CD1c-positive myeloid dendritic cell (primary cell): ENCODE data around the gene APOL1.
"Not testable (repeated sequence)": the region's sequence is repeated elsewhere in the genome, so short reads cannot be mapped to it uniquely, and the experiment has no call there.

Experiments
- DNase-seq: peaks from one replicate; pipeline ENCODE4 v3.0.0-alpha.2; 2016; ENCODE audit errors: extremely low spot score

The APOL1 gene

GRCh38 chr22:36225333-36225922 lies 27.5 kb upstream of the APOL1 start:
- DNase-seq: no peak

DNA sequence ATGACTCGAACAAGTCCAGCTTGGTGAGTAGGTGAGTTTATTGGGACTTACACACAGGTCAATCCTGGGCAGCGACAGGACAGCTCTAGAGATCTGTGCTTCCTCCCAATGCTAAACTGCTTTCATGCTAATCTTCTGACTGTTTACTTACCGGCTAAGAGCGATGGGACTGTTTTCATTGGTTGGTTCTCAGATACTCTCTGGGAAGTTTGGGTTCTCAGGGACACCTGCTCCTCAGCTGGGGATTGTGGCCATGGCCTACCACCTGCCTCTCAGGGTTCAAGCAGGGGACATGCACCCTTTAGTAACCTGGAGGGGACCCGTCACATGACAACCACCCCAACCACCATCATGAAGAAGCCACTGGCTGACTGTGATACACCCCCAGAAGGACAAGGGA lies 26.7 kb upstream of the APOL1 start:
- no peak for DNase-seq

- no peak for DNase-seq
Observed at GRCh38 chr22:36227396-36227795, 25.5 kb upstream of the APOL1 start.

GRCh38 chr22:36227806-36228205 lies 25.1 kb upstream of the APOL1 start:
- no peak for DNase-seq

DNA sequence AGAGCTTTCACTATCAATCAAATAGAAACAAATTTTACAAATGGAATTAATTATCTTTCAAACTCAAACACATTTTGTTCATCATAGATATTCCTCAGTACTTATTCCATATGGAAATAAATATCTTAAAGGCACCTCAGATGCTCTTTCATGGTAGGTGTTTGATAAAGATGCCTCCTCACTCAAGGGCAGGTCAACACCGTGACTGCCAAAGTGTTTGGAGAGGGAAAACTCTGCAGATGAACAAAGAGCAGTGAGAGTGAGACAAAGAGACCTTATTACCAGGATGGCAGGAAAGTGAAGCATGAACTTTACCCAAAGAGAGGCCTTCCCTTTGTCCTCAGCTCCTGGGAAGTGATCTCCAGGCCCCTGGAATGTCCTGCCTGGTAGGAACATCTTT lies 24.6 kb upstream of the APOL1 start:
- not testable (repeated sequence) for DNase-seq

GRCh38 chr22:36228944-36229343 lies 24.0 kb upstream of the APOL1 start:
- DNase-seq: no peak

GRCh38 chr22:36229649-36230048 lies 23.3 kb upstream of the APOL1 start:
- not testable (repeated sequence) for DNase-seq

DNA sequence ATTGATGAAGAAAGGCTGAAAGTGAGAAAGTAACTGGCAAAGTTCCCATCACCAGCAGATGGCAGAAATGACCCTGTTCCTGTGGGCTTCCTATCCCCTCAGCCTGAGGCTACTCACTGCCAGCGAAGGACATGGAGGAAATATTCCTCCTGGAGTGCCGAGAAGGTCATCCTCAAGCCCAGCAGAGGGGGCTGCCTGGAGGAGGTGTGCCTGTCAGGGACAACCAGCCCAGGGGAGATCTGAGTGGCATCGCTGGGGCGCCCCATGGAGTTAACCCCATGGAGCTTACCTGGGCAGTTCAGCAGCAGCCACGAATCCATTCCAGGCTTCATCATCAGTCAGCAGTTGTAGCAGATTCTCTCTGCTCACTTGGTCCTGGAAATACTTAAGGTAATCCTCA lies 21.9 kb upstream of the APOL1 start:
- not testable (repeated sequence) for DNase-seq

DNA sequence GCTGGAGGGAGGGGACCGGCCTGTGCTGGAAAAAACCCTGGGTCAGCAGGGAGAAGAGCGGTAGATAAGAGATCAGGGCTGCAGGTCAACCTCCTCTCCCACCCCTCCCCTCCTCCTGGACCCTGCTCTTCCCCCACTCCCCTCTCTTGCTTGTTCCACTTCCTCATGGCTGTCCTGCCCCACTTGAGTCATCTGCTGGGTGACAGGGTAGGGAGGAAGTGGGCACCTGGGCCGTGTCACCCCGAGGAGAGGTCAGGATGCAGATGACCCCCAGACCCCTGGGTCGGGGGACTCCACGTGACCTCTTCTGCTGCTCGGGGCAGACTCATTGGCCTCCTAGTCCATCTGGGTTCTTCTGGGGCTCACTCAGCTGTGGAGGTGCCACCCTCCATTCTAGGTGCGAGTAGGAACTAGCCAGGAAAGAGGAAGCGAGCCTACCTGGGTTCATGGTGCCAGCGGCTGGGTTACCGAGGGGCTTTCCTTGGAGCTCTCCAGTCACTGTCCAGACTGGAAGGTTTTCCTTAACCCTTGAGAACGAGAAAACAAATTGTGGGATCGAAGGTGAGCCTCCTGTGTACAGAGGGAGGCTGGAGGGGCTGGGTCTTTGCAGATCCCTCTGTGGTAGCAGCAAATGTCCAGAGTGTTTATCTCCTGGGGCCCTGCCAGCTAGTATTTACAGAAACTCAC lies 20.1 kb upstream of the APOL1 start:
- DNase-seq: no peak

DNA sequence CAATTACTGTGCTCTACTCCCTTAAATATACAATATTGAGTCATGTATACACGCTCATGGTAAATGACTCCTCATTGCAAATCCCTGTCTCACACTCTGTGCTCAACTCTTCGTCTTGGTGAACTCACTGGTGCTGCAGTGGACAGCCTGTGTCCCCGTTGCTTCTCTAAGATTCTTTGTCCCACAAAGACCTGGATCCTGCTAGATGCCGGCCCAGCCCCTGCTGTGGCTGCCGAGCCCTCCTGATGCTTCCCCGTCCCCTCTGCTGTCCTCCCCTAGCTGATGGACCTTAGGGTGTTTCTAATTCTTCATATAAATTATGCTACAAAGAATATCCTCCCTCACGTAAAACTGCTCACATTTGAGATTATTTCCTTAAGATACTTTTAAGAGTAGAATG lies 19.1 kb upstream of the APOL1 start:
- DNase-seq: no peak

DNA sequence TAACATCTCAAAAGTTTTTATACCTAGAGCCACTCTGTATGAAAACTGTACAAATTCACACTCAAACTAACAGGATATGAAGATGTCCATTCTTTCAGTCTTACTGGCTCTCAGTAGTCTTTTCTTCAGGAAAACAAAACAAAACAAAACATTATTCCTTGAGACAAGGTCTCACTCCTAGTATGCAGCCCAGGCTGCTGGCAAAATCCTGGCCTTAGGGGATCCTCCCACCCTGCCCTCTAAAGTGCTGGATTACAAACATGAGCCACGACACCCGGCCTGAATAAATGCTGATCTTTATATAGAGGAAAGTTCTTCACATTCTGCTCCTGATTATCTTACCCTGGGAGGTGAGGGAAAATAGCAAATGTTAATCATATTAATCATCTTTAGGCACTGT lies 18.7 kb upstream of the APOL1 start:
- DNase-seq: no peak

DNA sequence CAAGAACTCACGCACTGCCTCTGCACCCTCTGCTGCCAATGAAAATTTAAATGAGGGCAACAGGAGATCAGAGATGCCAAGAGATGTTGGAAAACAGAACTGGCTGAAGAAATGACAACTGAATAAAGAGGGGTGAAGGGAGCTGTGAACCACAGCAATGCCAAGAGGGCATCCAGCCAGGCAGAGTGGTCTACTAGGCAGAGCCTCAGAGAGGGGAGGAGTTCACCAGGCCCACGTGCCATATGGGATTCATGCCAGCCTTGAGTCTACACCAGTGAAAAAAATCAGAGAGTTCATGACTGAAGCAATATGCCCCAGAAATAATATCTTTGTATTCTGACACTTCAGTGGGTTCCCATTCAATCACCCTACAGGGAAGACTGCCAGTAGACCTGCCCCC lies 18.0 kb upstream of the APOL1 start:
- no peak for DNase-seq

- no peak for DNase-seq
Observed at GRCh38 chr22:36235585-36235984, 17.3 kb upstream of the APOL1 start.

DNA sequence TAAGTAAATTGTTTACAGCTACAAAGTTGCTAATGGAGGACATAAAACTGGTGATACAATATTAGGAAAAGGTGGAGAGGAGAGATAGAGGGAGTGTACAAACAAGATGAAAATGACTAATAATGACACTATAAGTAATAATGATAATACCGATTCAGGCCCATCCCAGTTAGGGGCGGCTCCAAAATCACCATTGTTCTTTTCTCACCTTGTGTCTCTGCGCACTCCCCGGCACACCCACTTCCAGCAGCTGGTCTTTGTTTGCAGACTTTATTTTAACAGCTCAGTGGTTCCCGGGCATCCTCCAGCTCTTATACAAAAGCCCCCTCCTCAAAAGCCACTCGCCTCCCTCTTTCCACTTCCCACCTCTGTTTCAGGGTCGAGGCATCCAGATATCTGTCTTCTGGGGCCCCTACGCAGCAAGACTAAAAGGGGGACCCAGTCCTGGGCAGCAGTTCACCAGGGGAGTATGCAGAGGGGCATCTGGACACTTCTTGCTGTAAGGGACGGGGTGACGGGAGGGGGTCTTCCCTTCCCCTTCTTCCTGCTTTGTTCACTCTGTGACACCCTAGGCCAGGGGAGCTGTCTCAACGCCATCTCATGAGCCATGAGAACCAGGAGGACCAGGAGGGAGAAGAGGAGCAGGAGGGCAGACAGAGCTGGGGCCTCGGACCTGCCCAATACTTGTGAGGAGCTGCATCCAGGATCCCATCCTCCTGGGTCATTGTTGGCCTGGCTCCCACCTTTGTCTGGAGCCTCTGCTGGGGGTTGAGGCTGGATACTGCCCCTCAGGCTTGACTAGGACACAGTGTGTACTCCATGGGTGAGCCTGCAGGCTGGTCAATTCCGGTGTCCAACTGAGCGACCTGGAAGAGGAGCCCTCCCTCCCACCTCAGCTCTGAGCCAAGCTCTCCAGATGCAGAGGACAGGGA lies 16.3 kb upstream of the APOL1 start:
- DNase-seq: no peak

GRCh38 chr22:36237462-36238372 lies 15.2 kb upstream of the APOL1 start:
- DNase-seq: peak; percentile 39

DNA sequence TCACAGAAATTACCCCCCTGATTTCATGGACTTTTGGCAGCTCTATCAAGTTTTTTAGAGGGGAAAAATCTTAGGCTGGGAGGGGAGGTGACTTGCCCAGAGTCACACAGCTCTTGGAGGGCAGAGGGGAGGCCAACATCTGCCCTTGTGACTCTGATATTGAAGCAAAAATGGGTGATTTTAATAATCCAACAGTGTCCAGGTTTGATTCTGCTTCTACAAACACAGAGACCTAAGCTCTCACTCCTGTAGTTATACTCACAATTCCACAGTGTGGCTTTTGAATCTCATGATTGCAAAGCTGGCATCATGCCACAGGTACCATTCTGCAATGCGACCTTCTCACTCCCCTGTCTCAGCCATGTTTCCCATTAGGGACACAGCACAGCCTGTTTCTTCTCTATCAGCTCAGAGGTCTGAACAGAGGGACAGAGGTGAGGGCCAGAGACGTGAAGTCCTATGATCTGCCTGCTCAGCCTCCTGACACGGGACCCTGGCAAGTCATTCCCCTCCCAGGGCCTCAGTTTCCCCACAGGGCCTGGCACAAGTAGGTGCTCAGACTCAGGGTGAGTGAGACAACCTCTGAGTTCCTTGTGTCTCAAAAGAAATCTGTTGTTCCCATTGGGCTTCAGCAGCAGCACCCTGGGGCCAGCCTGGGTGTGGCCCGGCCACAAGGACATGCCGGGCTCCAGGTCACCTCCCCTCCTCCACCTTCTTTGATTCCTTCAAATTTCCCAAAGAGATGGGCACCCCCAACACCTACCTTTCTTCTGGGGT lies 14.4 kb upstream of the APOL1 start:
- DNase-seq: no peak

DNA sequence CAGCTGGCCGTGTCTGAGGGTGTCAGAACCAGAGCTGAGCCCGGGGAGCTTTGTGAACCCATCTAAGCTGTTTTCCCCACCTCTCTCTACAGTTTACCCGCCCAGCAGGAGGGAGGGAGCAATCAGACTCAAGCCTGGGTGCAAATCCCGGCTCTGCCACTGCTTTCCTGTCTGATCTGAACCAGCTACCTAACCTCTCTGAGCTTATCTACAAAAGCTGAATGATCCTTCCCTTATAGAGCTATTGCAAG lies 13.9 kb upstream of the APOL1 start:
- DNase-seq: no peak

DNA sequence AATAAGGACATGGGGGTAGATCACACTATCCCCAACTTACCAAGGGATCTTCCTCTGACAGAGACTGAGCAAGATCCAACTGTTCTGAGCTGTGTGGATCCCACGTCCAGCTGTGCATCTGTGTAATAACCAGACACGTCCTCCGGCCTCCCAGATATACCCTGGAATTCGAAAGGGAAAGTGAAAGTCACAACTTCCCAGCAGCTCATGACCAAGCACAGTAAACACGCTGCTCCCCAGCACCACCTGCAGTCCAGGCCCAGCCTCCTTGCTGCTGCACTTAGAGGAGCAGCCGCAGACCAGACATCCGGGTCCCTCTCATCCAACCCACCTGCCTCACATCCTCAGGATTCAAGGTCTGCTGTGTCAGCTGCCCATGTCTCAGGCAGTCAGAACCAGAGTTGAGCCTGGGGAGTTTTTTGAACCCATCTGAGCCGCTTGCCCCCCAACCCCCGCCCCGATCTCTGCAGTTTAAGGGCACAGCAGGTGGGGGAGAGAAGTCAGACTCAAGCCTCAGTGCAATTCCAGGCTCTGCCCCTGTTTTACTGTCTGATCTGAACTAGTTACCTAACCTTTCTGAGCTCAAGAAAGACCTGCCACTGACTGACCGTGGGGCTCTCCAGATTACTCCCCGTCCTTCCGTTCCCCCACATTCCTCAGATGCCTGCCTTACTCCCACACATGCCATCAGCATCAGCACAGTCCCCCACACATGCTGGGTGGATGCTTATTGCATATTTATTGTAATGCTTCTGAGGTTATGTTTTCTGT lies 13.3 kb upstream of the APOL1 start, which contains the start of gene APOL2:
Gene APOL2 (minus strand): TSS at position 127 of the 771 bp plus-strand sequence. CDS start 6,365 bp downstream, outside the sequence.
- DNase-seq: peak; percentile 88

- no peak for DNase-seq
Observed at GRCh38 chr22:36243986-36244385, 8.9 kb upstream of the APOL1 start.
